T-helper 1 cell (primary cell): Measurements from ENCODE around the gene MFSD11.
"Not testable (repeated sequence)": the region's sequence is repeated elsewhere in the genome, so short reads cannot be mapped to it uniquely, and the experiment has no call there.

Experiments used
- DNase-seq, 5 donors: peaks; one replicate each; pipeline ENCODE4 v3.0.0-alpha.2; 2012 to 2020
- total RNA-seq, 4 donors: gene quantifications; one replicate each; lab custom pipeline; 2026; lab: John Stamatoyannopoulos, UW

The MFSD11 gene
- total RNA-seq: 32.4 to 37.9 (median 34.8) reads per million in 4 donors

- peak; percentile 86 to 97 (median 89) for DNase-seq
Measured at GRCh38 chr17:76737676-76738467, at the start of gene MFSD11. Gene MFSD11, plus strand, starts transcription at chr17:76738119. Its CDS starts 234 bp downstream, at chr17:76738353.

- no peak for DNase-seq
Measured at GRCh38 chr17:76688165-76688622, 49.7 kb upstream of the MFSD11 start.

GRCh38 chr17:76689859-76690258 is 48.1 kb upstream of the MFSD11 start:
- DNase-seq: no peak

- no peak for DNase-seq
Measured at GRCh38 chr17:76690596-76691280, 47.2 kb upstream of the MFSD11 start.

- no peak for DNase-seq
Measured at GRCh38 chr17:76691379-76692191, 46.3 kb upstream of the MFSD11 start.

- no peak for DNase-seq
Measured at GRCh38 chr17:76695059-76695831, 42.7 kb upstream of the MFSD11 start.

GRCh38 chr17:76696763-76697701 is 40.9 kb upstream of the MFSD11 start:
- no peak for DNase-seq

GRCh38 chr17:76697702-76698465 is 40.0 kb upstream of the MFSD11 start:
- no peak for DNase-seq

GRCh38 chr17:76698466-76698977 is 39.4 kb upstream of the MFSD11 start:
- not testable (repeated sequence) for DNase-seq

GRCh38 chr17:76700270-76700616 is 37.7 kb upstream of the MFSD11 start:
- no peak for DNase-seq

- no peak for DNase-seq
Measured at GRCh38 chr17:76700617-76701470, 37.1 kb upstream of the MFSD11 start.

GRCh38 chr17:76701471-76701967 is 36.4 kb upstream of the MFSD11 start:
- DNase-seq: no peak

- DNase-seq: no peak
Measured at GRCh38 chr17:76702076-76702475, 35.8 kb upstream of the MFSD11 start.

GRCh38 chr17:76702941-76703637 is 34.8 kb upstream of the MFSD11 start:
- no peak for DNase-seq

- DNase-seq: no peak
Measured at GRCh38 chr17:76704805-76705204, 33.1 kb upstream of the MFSD11 start.

- DNase-seq: no peak
Measured at GRCh38 chr17:76706817-76707216, 31.1 kb upstream of the MFSD11 start.

GRCh38 chr17:76707985-76708807 is 29.7 kb upstream of the MFSD11 start:
- no peak for DNase-seq
